HFF-Myc (cell line): ENCODE results near the gene GNAO1.
"Not testable (repeated sequence)": the region's sequence is repeated elsewhere in the genome, so short reads cannot be mapped to it uniquely, and the experiment has no call there.

Source experiments
- DNase-seq: peaks from one replicate; pipeline ENCODE4 v3.0.0-alpha.2; 2011; ENCODE audit warnings: low read depth; ENCODE audit errors: extremely low read depth
- H3K4me3 ChIP-seq: replicated peaks from 2 replicates; pipeline ENCODE4 v1.5.1; 2011; ENCODE audit warnings: low read depth, mild to moderate bottlenecking, control low read depth, low read length
- TF ChIP-seq, protein P1 (sequence below): IDR thresholded peaks from 2 replicates; pipeline ENCODE4 v1.5.1; 2012; ENCODE audit warnings: mild to moderate bottlenecking, low read depth, low read length, control low read depth; ENCODE audit errors: missing control alignments

Gene GNAO1

DNA sequence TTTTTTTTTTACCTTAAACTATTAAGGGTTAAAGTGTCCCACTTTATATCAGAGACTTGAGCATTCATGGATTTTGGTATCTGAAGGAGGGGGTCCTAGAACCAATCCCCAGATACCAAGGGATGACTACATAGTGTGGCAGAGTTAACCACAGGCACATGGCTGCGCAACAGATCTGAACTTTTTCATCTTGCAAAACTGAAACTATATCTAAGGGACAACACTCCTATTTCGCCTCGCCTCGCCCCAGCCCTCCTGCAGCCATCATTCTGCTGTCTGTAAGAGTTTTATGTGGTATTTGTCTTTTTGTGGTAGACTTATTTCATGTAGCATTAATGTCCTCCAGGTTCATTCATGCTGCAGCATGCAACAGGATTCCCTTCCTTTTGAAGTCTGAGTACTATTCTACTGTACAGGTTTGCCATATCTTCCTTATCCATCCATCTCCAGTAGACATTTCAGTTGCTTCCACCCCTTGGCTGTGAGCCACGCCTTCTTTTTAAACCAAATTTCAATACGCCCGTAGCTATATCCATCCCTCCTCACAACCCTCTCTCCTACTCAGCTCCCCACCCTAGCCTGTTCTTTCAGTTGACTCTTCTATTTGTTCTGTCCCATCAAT, 180.8 kb downstream of the GNAO1 start:
- no peak for DNase-seq
- H3K4me3 ChIP-seq: no peak overlapping the region
- TF ChIP-seq, protein P1, sequence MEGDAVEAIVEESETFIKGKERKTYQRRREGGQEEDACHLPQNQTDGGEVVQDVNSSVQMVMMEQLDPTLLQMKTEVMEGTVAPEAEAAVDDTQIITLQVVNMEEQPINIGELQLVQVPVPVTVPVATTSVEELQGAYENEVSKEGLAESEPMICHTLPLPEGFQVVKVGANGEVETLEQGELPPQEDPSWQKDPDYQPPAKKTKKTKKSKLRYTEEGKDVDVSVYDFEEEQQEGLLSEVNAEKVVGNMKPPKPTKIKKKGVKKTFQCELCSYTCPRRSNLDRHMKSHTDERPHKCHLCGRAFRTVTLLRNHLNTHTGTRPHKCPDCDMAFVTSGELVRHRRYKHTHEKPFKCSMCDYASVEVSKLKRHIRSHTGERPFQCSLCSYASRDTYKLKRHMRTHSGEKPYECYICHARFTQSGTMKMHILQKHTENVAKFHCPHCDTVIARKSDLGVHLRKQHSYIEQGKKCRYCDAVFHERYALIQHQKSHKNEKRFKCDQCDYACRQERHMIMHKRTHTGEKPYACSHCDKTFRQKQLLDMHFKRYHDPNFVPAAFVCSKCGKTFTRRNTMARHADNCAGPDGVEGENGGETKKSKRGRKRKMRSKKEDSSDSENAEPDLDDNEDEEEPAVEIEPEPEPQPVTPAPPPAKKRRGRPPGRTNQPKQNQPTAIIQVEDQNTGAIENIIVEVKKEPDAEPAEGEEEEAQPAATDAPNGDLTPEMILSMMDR: no peak

DNA sequence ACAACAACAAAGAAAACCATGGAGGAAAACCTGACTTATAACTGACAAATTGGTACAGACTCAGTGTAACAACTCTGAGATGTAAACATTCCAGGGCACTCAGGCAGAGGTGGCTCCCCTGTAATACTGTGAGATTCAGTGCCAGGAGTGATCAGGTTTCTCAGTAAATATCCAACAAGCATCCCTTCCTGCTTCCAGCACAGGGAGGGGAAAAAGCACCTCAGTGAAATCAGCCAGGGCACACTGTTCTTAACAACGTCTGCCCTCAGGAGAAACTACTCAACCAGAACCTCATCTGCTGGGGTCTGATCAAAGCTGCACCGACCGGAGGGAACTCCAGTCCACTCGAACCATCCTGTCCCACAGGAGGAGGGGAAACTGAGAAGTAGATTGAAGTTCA, 181.7 kb downstream of the GNAO1 start:
- TF ChIP-seq, protein P1: no peak
- DNase-seq: no peak
- no peak overlapping the region for H3K4me3 ChIP-seq

DNA sequence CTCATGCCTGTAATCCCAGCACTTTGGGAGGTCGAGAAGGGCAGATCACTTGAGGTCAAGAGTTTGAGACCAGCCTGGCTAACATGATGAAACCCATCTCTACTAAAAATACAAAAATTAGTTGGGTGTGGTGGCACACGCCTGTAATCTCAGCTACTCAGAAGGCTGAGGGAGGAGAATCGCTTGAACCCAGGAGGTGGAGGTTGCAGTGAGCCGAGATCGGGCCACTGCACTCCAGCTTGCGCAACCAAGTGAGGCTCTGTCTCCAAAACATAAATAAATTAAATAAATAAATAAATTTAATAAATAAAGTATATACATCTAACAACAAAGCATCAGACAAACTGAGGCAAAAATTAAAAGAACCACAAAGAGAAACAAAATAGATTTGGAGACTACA, 184.5 kb downstream of the GNAO1 start:
- H3K4me3 ChIP-seq, DNase-seq: not testable (repeated sequence)

DNA sequence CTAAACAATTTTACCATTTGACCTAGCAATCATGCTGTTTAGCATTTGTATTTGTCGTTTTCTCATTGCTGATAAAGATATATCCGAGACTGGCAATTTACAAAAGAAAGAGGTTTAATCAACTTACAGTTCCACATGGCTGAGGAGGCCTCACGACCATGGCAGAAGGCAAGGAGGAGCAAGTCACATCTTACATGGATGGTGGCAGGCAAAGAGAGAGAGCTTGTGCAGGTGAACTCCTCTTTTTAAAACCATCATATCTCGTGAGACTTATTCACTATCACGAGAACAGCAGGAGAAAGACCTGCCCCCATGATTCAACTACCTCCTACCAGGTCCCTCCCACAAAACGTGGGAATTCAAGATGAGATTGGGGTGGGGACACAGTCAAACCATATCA, 187.8 kb downstream of the GNAO1 start:
- DNase-seq, H3K4me3 ChIP-seq: not testable (repeated sequence)

DNA sequence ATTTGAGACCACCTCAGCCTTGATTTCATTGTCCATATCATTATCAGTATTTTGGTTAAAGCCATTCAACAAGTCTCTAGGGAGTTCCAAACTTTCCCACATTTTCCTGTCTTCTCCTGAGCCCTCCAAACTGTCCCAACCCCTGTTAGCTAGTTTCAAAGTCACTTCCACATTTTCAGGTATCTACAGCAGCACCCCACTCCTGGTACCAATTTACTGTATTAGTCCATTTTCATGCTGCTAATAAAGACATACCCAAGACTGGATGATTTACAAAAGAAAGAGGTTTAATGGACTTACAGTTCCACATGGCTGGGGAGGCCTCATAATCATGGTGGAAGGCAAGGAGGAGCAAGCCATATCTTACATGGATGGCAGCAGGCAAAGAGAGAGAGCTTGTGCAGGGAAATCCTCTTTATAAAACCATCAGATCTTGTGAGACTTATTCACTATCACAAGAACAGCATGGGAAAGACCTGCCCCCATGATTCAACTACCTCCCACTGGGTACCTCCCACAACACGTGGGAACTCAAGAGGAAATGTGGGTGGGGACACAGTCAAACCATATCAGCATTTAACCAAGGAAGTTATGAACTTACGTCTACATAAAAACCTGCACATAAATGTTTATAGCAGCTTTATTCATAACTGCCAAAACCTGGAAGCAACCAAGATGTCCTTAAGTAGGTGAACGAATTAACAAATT, 189.6 kb downstream of the GNAO1 start:
- DNase-seq, H3K4me3 ChIP-seq: not testable (repeated sequence)

DNA sequence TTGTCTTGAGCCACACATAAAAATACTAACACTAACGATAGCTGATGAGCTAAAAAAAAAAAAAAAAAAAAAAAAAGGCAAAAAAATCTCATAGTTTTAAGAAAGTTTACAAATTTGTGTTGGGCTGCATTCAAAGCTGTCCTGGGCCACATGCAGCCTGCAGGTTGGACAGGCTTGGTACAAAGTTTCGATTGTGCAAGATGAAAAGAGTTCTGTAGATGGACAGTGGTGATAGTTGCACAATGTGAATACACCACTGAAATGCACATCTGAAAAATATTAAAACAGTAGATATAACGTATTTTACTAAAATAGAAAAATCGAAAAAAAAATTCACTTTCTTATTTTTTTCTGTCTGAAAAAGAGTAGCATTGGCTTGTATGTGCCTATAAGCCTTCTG, 191.2 kb downstream of the GNAO1 start:
- H3K4me3 ChIP-seq: no peak overlapping the region
- no peak for DNase-seq
- TF ChIP-seq, protein P1: no peak

DNA sequence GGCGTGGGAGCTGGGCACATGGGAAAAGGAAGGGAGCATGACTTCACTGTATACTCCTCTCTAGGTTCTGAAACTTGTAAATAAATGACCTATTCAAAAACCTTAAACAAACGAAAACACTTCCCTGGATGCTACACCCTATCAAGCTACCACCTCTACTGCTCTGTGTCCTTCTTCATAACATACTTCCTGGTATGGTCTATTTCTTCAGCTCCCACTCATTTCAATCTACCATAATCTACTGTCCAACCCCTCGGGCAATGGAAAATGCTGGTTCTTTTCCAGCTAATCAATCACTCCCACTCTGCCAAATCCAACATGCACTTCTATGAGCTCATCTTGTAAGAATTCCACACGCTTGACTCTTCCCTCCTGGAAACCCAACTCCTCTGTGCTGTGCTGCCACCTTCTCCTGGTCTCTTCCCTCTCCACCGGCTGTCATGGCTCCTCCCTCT, 191.6 kb downstream of the GNAO1 start:
- no peak for DNase-seq
- no peak overlapping the region for H3K4me3 ChIP-seq
- TF ChIP-seq, protein P1: no peak

DNA sequence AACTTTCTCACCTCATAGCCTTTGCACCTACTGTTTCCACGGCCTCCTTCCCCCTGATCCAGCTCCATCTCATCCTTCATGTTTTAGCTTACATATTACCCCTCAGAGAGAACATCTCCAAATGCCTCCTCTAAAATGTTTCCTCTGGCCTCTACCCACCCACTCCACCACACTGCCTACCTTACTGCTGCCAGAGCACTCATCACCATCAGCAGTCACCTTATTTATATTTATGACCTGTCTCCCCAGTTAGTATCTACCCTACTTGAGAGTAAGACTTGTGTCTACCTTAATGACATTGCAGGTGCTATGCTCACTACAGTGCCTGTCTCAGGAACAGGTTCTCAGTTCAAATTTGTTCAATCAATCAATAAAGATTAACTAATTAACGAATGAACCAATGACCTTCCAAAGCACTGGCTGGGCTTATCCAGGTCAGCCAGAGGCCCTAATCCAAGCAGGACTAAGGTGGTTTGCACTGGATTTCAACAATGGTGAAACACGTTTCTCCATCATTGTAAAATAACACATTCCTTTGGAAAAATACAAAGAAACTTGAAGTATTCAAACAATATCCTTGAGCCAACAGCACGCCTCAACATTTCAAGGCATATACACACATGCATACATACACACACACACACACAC, 192.9 kb downstream of the GNAO1 start:
- H3K4me3 ChIP-seq: no peak overlapping the region
- DNase-seq: no peak
- TF ChIP-seq, protein P1: no peak
